GM12878 (cell line): ENCODE results near the gene RLN2. TPM values are rescaled to one million over a fixed set of nuclear protein-coding genes. Genes with fewer than 3 reads are reported as not detected.

Experiments used
- ATAC-seq: fragments of 200-7000 bp; cut with Tn5 transposase; 3 replicates; pipeline ENCODE4 v1.9.1; 2020; ENCODE audit warnings: mild to moderate bottlenecking, moderate library complexity
- BruUV-seq: library from RNA; stranded (reverse); fragments of 400-500 nt; replicated peaks from 2 replicates; lab custom pipeline; 2021; lab: Mats Ljungman, UMichigan
- CTCF ChIA-PET: fragments of 300-600 bp; sonication (Branson Sonifier 250); formaldehyde crosslinking; extraction: SDS; loops from one replicate; lab custom pipeline; 2021; ENCODE audit warnings: inconsistent platforms; lab: Yijun Ruan, JAX
- POLR2A ChIA-PET: fragments of 350-600 bp; formaldehyde crosslinking; extraction: SDS; loops from one replicate; lab custom pipeline; 2021; ENCODE audit warnings: inconsistent platforms; lab: Charles Lee
- RAD21 ChIA-PET: fragments of 300-600 bp; sonication (Branson Sonifier 250); formaldehyde crosslinking; loops from one replicate; lab custom pipeline; 2023; ENCODE audit warnings: antibody characterized with exemption; ENCODE audit not compliant: unreplicated experiment; lab: Charles Lee
- SMC1A ChIA-PET: fragments of 300-600 bp; sonication (Branson Sonifier 250); formaldehyde crosslinking; loops from one replicate; lab custom pipeline; 2023; ENCODE audit not compliant: unreplicated experiment, uncharacterized antibody; lab: Charles Lee
- DNase-seq: peaks from one replicate; pipeline ENCODE4 v3.0.0-alpha.2; 2011; ENCODE audit warnings: low read depth, low spot score
- FAIRE-seq: peaks from 3 replicates; lab custom pipeline; 2011; peaks lifted over from hg19 to GRCh38; lab: Jason Lieb, UNC
- H2AFZ ChIP-seq: 2 replicates; pipeline ENCODE4 v1.6.0; 2011; ENCODE audit warnings: low read depth, low read length, control low read depth; ENCODE audit not compliant: control insufficient read depth
- H3K27ac ChIP-seq: 2 replicates; pipeline ENCODE4 v1.5.1; 2011; ENCODE audit warnings: control low read depth; ENCODE audit not compliant: control insufficient read depth, insufficient read depth
- H3K27me3 ChIP-seq, 2 experiments: replicated peaks in 1 of 2; 2 replicates each; pipeline versions ENCODE4 v1.6.0 to v1.6.1; 2011; ENCODE audit warnings: low read length in 1 of 2; ENCODE audit not compliant: control insufficient read depth in 2 of 2, insufficient read depth in 2 of 2
- H3K36me3 ChIP-seq, 2 experiments: 2 replicates each; pipeline ENCODE4 v1.5.1; 2011; ENCODE audit warnings: low read length in 1 of 2; ENCODE audit not compliant: control insufficient read depth in 2 of 2, insufficient read depth in 2 of 2
- H3K4me1 ChIP-seq: 2 replicates; pipeline ENCODE4 v1.6.1; 2011; ENCODE audit warnings: mild to moderate bottlenecking, low read length, moderate library complexity, mixed read lengths; ENCODE audit not compliant: control insufficient read depth, insufficient read depth
- H3K4me2 ChIP-seq: 2 replicates; pipeline ENCODE4 v1.6.0; 2011; ENCODE audit warnings: control low read depth; ENCODE audit not compliant: control insufficient read depth, insufficient read depth
- H3K4me3 ChIP-seq: fragments of 200-600 bp; sonication (generic); 2 replicates; pipeline ENCODE4 v1.5.1; 2016
- H3K79me2 ChIP-seq: 2 replicates; pipeline ENCODE4 v1.6.0; 2011; ENCODE audit warnings: low read length; ENCODE audit not compliant: control insufficient read depth, insufficient read depth
- H3K9ac ChIP-seq: 2 replicates; pipeline ENCODE4 v1.8.0; 2011; ENCODE audit warnings: low read length, control low read depth, mixed read lengths; ENCODE audit not compliant: control insufficient read depth, insufficient read depth
- H3K9me3 ChIP-seq: replicated peaks from 3 replicates; pipeline ENCODE4 v1.5.1; 2011; ENCODE audit warnings: mild to moderate bottlenecking, low read length; ENCODE audit not compliant: control insufficient read depth, insufficient read depth
- H4K20me1 ChIP-seq: 2 replicates; pipeline ENCODE4 v1.6.0; 2011; ENCODE audit not compliant: control insufficient read depth, insufficient read depth
- BCL11A ChIP-seq: IDR thresholded peaks from 2 replicates; pipeline ENCODE4 v1.6.1; 2011; ENCODE audit warnings: low read depth, low read length
- BHLHE40 ChIP-seq, 2 experiments: fragments of 450-650 bp in 1 of 2; IDR thresholded peaks; 2 replicates each; pipeline ENCODE4 v1.6.1; 2011 to 2017; ENCODE audit warnings: low read depth in 2 of 2, borderline replicate concordance in 1 of 2, improper control_type of control experiment in 1 of 2, low read length in 1 of 2, mild to moderate bottlenecking in 1 of 2
- EED ChIP-seq: sonication (generic); IDR thresholded peaks from 2 replicates; pipeline ENCODE4 v1.6.1; 2016; ENCODE audit warnings: antibody characterized with exemption, low read depth
- FOS ChIP-seq: IDR thresholded peaks from 3 replicates; pipeline ENCODE4 v1.6.1; 2011; ENCODE audit warnings: borderline replicate concordance; ENCODE audit not compliant: insufficient read length; ENCODE audit errors: extremely low read depth
- LARP7 ChIP-seq: fragments of 450-650 bp; IDR thresholded peaks from 2 replicates; pipeline ENCODE4 v1.6.1; 2017; ENCODE audit warnings: mild to moderate bottlenecking
- MEF2A ChIP-seq: IDR thresholded peaks from 2 replicates; pipeline ENCODE4 v1.6.1; 2011; ENCODE audit warnings: low read depth, mild to moderate bottlenecking, low read length, moderate library complexity; ENCODE audit not compliant: insufficient read depth
- MYC ChIP-seq: IDR thresholded peaks from 2 replicates; pipeline ENCODE4 v1.6.1; 2011; ENCODE audit warnings: mild to moderate bottlenecking, low read length, moderate library complexity, inconsistent platforms; ENCODE audit not compliant: insufficient read depth, insufficient replicate concordance, insufficient read length, severe bottlenecking
- NRF1 ChIP-seq: conservative IDR thresholded peaks from 2 replicates; pipeline ENCODE4 v1.6.1; 2011; ENCODE audit warnings: mild to moderate bottlenecking, low read depth, low read length, improper control_type of control experiment
- POU2F2 ChIP-seq: IDR thresholded peaks from 3 replicates; pipeline ENCODE4 v1.6.1; 2011; ENCODE audit warnings: low read depth, mild to moderate bottlenecking, low read length, borderline replicate concordance
- SPI1 ChIP-seq: IDR thresholded peaks from 2 replicates; pipeline ENCODE4 v1.6.1; 2011; ENCODE audit warnings: low read depth, mild to moderate bottlenecking, low read length, moderate library complexity, borderline replicate concordance; ENCODE audit not compliant: insufficient read depth
- TAF1 ChIP-seq: IDR thresholded peaks from 2 replicates; pipeline ENCODE4 v1.6.1; 2011; ENCODE audit warnings: mild to moderate bottlenecking, low read depth, low read length, borderline replicate concordance
- ZNF687 ChIP-seq: fragments of 450-650 bp; IDR thresholded peaks from 2 replicates; pipeline ENCODE4 v1.6.1; 2017; ENCODE audit warnings: mild to moderate bottlenecking, moderate library complexity
- WGBS: methylation state at CpG from one replicate; pipeline ENCODE4 v1.1.6; 2016; ENCODE audit warnings: low lambda C conversion rate; ENCODE audit not compliant: insufficient replicate concordance, insufficient coverage; ENCODE audit errors: missing lambda C conversion rate; 5-methylcytosine and 5-hydroxymethylcytosine counted together
- in situ Hi-C: fragments of 300-500 bp; cut with MboI; formaldehyde crosslinking; loops from 9 replicates; pipeline ENCODE4 v1.14.3; 2018; ENCODE audit warnings: mixed read lengths
- intact Hi-C: fragments of 100-400 bp; cut with micrococcal nuclease; formaldehyde crosslinking; loops from one replicate; pipeline ENCODE4 v1.14.2; 2022; ENCODE audit not compliant: unreplicated experiment
- polyA plus RNA-seq, 11 experiments: library from polyadenylated mRNA; depleted of rRNA in 4 of 11; unstranded in 6 of 11; stranded (reverse) in 5 of 11; fragments of >200 nt; fragmentation: Nextera tagmentation in 4 of 11; fragmentation: Illumina TruSeq in 1 of 11; extraction: Ambion mirVana in 4 of 11; extraction: Trizol in 1 of 11; gene quantifications; 1 replicate in 1 of 11; 2 replicates in 10 of 11; pipeline versions ENCODE4 v1.2.1 to v1.2.3, GENCODE V29; 2011 to 2016; ENCODE audit warnings: inconsistent platforms in 2 of 11, missing spikeins in 2 of 11, low read depth in 1 of 11
- total RNA-seq, 4 experiments: library from RNA; depleted of rRNA in 3 of 4; stranded (reverse); fragments of >200 nt in 3 of 4; fragmentation: Illumina TruSeq in 1 of 4; extraction: Trizol in 1 of 4; gene quantifications; 2 replicates each; pipeline versions ENCODE4 v1.2.1 to v1.2.3, GENCODE V29; 2013 to 2021
- TF ChIP-seq, protein P1 (sequence below): fragments of 450-650 bp; IDR thresholded peaks from 2 replicates; pipeline ENCODE4 v1.6.1; 2016; ENCODE audit warnings: mild to moderate bottlenecking, moderate library complexity, borderline replicate concordance
- TF ChIP-seq, protein P2 (sequence below): fragments of 450-650 bp; IDR thresholded peaks from 2 replicates; pipeline ENCODE4 v1.6.1; 2016; ENCODE audit warnings: mild to moderate bottlenecking

The RLN2 gene
- total and polyA plus RNA-seq, 10 of the 15 experiments (the other 5 are each of a cell fraction or from before 2014, with no cell fraction given): 3.3 to 15.7 (median 6.0) TPM

DNA sequence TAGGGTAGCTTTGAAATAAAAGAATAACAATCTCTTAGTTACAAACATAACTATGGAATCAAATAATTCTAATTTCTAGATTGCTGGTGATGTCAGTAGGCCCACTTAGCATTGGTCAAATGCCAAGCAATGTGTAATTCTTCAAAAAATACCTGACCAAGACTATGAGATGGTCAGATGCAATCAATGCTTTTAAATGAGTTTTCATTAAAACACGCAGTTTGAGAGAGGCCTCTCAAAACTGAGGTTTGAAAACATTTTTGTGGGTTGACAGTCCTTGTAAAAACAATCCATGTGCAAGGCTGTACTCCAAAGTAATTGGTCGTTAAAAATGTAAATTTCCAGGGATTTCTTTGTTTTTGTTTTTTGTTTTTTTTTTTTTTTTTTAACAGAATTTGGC lies 1.2 kb upstream of the RLN2 start:
- 50% methylated on average over 2 of the region's 2 CpGs for WGBS
- CTCF ChIA-PET: interaction anchor here (0.6 kb wide), 1 partner anchor 113 kb away, joined by 3 read pairs; no protein-coding TSS in a partner anchor
- no TSS peak for BruUV-seq

More for the DNA sequence above, 1.2 kb upstream of the RLN2 start:
- FAIRE-seq (no peak), ATAC-seq (no peak), DNase-seq (no peak)
- intact Hi-C loops (no loop called here), in situ Hi-C loops (no loop called here)
- H2AFZ ChIP-seq: no peak overlapping the region
- H3K36me3 ChIP-seq: no peaks in the 10 kb centered on the region
- H3K4me3 ChIP-seq: no peak overlapping the region
- no peaks in the 10 kb centered on the region for H3K79me2 ChIP-seq
- H3K4me1 ChIP-seq: no peaks in the 10 kb centered on the region
- no peaks in the 10 kb centered on the region for H4K20me1 ChIP-seq
- SMC1A ChIA-PET: no interaction called here
- TF ChIP-seq ZNF687 (no peak), BHLHE40 (IDR thresholded peaks at IDR 0.05; ENCODE audit: borderline replicate concordance in 1 of 2, low read depth in 2 of 2, low read length in 1 of 2) (no peak), MYC (no peak), SPI1 (no peak), MEF2A (no peak), BCL11A (no peak), TAF1 (no peak), NRF1 (no peak), FOS (no peak), LARP7 (no peak), EED (no peak), POU2F2 (no peak)
- TF ChIP-seq, protein P1, sequence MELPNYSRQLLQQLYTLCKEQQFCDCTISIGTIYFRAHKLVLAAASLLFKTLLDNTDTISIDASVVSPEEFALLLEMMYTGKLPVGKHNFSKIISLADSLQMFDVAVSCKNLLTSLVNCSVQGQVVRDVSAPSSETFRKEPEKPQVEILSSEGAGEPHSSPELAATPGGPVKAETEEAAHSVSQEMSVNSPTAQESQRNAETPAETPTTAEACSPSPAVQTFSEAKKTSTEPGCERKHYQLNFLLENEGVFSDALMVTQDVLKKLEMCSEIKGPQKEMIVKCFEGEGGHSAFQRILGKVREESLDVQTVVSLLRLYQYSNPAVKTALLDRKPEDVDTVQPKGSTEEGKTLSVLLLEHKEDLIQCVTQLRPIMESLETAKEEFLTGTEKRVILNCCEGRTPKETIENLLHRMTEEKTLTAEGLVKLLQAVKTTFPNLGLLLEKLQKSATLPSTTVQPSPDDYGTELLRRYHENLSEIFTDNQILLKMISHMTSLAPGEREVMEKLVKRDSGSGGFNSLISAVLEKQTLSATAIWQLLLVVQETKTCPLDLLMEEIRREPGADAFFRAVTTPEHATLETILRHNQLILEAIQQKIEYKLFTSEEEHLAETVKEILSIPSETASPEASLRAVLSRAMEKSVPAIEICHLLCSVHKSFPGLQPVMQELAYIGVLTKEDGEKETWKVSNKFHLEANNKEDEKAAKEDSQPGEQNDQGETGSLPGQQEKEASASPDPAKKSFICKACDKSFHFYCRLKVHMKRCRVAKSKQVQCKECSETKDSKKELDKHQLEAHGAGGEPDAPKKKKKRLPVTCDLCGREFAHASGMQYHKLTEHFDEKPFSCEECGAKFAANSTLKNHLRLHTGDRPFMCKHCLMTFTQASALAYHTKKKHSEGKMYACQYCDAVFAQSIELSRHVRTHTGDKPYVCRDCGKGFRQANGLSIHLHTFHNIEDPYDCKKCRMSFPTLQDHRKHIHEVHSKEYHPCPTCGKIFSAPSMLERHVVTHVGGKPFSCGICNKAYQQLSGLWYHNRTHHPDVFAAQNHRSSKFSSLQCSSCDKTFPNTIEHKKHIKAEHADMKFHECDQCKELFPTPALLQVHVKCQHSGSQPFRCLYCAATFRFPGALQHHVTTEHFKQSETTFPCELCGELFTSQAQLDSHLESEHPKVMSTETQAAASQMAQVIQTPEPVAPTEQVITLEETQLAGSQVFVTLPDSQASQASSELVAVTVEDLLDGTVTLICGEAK: no peak
- TF ChIP-seq, protein P2, sequence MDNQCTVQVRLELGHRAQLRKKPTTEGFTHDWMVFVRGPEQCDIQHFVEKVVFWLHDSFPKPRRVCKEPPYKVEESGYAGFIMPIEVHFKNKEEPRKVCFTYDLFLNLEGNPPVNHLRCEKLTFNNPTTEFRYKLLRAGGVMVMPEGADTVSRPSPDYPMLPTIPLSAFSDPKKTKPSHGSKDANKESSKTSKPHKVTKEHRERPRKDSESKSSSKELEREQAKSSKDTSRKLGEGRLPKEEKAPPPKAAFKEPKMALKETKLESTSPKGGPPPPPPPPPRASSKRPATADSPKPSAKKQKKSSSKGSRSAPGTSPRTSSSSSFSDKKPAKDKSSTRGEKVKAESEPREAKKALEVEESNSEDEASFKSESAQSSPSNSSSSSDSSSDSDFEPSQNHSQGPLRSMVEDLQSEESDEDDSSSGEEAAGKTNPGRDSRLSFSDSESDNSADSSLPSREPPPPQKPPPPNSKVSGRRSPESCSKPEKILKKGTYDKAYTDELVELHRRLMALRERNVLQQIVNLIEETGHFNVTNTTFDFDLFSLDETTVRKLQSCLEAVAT: no peak
- POLR2A ChIA-PET: no interaction called here
- no peaks in the 10 kb centered on the region for H3K9me3 ChIP-seq
- H3K9ac ChIP-seq: no peak overlapping the region
- RAD21 ChIA-PET: no interaction called here
- no peak overlapping the region for H3K27ac ChIP-seq
- H3K27me3 ChIP-seq: no peaks in the 10 kb centered on the region
- no peak overlapping the region for H3K4me2 ChIP-seq
